NOMO-1 treated with DMSO at 0.1 percent for 48 hours (cell line): ENCODE measurements around the gene KRTAP10-9.
"Not testable (repeated sequence)": the region's sequence is repeated elsewhere in the genome, so short reads cannot be mapped to it uniquely, and the experiment has no call there.

ENCODE experiments used
- DNase-seq: peaks from one replicate; lab custom pipeline; 2025; ENCODE audit not compliant: unreplicated experiment; lab: John Stamatoyannopoulos, UW

The KRTAP10-9 gene

DNA sequence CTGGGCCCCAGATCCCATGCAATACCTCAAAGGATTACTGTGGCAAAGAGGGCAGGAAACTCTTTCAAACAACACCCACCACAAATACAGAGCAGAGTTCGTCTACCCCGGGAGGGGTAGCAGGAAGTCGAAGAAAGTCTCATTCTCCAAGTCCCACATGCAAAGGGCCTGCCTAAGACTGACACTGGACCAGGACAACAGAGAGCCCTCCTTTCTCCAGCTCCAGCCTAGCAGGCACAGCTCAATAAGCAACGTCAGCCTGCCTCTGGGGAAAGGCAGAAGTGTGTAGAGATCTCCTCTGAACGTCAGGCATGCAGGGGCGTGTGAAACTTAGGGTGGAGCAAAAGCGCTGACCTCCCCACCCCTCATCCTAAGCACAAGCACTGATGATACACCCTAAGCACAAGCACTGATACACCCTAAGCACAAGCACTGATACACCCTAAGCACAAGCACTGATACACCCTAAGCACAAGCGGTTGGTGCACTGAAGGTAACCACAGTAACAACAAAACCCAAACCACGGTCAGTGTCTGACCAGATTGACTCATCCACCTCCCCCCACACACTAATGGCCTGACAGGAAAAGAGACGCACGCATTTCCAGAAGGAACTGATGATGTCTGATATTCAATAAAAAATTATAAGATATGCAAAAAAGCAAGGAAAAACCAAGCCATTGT lies 32.2 kb downstream of the KRTAP10-9 start:
- peak; percentile 14 for DNase-seq

DNA sequence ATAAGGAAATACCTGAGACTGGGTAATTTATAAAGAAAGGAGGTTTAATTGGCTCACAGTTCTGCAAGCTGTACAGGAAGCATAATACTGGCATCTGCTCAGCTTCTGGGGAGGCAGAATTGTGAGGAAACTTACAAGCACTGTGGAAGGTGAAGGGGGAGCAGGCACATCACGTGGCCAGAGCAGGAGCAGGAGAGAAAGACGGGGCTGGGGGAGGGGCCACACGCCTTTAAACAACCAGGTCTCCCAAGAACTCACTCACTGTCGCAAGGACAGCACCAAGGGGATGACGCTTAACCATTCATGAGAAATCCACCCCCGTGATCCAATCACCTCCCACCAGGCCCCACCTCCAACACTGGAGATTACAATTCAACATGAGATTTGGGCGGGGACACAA lies 34.7 kb downstream of the KRTAP10-9 start:
- not testable (repeated sequence) for DNase-seq

- DNase-seq = no peak
Measured at GRCh38 chr21:44664691-44665090, 37.8 kb downstream of the KRTAP10-9 start.

- DNase-seq = no peak
Measured at GRCh38 chr21:44666401-44667320, 39.8 kb downstream of the KRTAP10-9 start, which contains the start of gene KRTAP12-2. TSS of gene KRTAP12-2 (minus strand) at chr21:44666927. CDS start at chr21:44666886, 41 bp downstream.

DNA sequence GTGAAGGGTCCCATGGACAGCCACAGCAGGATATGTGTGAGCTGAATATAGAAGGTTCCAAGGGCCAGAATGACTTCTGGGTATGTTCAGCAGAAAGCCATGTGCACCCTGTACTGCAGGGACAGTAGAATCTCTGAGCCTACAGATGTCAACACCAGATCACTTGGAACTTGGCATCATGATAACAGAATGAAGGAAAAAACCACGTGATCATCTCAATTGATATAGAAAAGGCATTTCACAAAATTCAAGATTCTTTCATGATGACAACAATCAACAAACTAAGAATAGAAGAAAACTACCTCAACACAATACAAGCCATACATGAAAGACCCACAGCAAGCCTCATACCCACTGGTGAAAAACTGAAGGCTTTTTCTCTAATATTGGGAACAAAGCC lies 40.7 kb downstream of the KRTAP10-9 start:
- no peak for DNase-seq

DNA sequence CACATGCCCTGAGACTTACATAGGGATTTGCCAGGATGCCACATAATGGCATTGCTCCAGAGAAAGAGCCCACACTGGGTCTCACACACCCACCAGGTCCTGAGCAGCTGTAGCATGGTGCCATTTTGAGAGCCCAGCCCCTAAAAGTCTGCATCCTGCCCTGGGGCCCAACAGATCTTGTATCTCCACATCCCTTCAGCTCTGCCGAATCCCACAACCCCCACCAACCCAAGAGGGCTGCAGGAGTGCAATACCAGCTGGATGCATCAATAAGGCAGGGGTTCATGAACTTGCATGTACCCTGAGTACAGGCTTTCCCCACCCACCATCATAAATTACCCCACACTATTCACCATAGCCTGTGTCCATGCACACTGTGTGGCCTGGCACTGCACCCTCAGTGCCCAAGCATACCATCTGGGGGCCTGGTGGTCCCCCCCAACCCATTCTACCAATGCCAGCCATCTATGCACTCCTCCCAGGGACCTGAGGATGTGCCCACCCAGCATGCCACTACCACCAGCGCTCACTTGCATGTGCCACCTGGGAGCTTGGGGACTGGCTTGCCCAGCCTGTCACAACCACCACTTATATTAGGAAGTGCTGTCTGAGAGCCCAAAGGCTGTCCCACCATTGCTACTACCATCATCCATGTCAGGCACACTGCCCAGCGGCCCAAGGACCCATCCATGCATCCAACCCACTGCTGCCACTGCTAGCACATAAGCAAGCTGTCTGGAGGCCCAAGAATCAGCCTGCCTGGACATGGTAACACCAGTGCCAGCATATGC lies 43.9 kb downstream of the KRTAP10-9 start:
- no peak for DNase-seq

- no peak for DNase-seq
Measured at GRCh38 chr21:44671911-44672310, 45.0 kb downstream of the KRTAP10-9 start.

DNA sequence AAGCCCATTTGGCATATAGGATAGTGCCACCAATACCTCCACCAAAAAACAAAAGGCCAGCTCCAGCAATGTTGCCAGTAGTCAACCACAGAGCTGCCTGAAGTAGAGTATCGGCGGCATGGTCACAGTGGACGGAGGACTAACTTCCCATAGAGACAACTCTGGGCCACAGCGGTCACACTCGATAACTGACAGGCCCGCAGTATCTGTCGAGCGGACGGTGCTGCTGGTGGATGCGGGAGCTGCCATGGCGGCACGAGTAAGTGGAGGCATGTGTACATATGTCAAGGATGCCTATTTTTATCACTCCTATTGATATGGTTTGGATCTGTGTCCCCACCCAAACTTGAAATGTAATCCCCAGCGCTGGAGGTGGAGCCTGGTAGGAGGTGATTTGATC lies 51.0 kb downstream of the KRTAP10-9 start:
- no peak for DNase-seq
